Left colon (tissue), 2 donors: ENCODE measurements around the gene FETUB. TPM values are rescaled to one million over a fixed set of nuclear protein-coding genes. Genes with fewer than 3 reads are reported as not detected.
A peak's percentile ranks its signal among the peaks of the same experiment; 100 is the strongest.

Experiments
- ATAC-seq: fragments of 200-7000 bp; cut with Tn5 transposase; one replicate; pipeline ENCODE4 v1.9.1; 2020; ENCODE audit warnings: mild to moderate bottlenecking, moderate library complexity
- DNase-seq, 2 donors: peaks; one replicate each; pipeline ENCODE4 v3.0.0-alpha.2; 2020
- intact Hi-C, 2 donors: fragments of 100-400 bp; cut with DNase I in 1 of 2; cut with micrococcal nuclease in 1 of 2; formaldehyde crosslinking; loops; one replicate each; pipeline versions ENCODE4 v1.11.2 to v1.14.0; 2022; cut with DNase I, micrococcal nuclease
- total RNA-seq, 2 donors: library from RNA; stranded (reverse); fragmentation: NEBNext Ultra II Directional; extraction: Animal tissue kit (Norgen Biotek cat#: 25700); gene quantifications; one replicate each; pipeline ENCODE4 v1.2.1, GENCODE V29; 2021
- donor health status: DM: no; HTN: no; CAD: no.
- donor health status: DM: yes; HTN: yes; CAD: no.

The FETUB gene
- total RNA-seq, 2 donors from 2014 or later = not detected

- intact Hi-C loops = loop anchor here (10.0 kb wide), 2 partner anchors 213 to 1103 kb away; no protein-coding TSS in a partner anchor
- ATAC-seq (no peak), DNase-seq (no peak)
Measured at GRCh38 chr3:186612065-186612464, 28.1 kb upstream of the FETUB start.

- no peak for ATAC-seq
- no peak for DNase-seq
- intact Hi-C loops = loop anchor here (10.0 kb wide), 2 partner anchors 212 to 1102 kb away; no protein-coding TSS in a partner anchor
Measured at GRCh38 chr3:186612721-186613636, 27.2 kb upstream of the FETUB start, which contains the start of gene AHSG. Gene AHSG, plus strand, starts transcription at chr3:186613060. Its CDS starts 82 bp downstream, at chr3:186613142.

GRCh38 chr3:186613637-186614265 lies 26.4 kb upstream of the FETUB start:
- DNase-seq (no peak), ATAC-seq (no peak)
- intact Hi-C loops = loop anchor here (10.0 kb wide), 2 partner anchors 211 to 1101 kb away; no protein-coding TSS in a partner anchor

GRCh38 chr3:186614266-186614596 lies 26.0 kb upstream of the FETUB start:
- intact Hi-C loops = loop anchor here (10.0 kb wide), 2 partner anchors 211 to 1101 kb away; no protein-coding TSS in a partner anchor
- ATAC-seq (no peak), DNase-seq (no peak)

- peak; percentile 48 to 74 for DNase-seq
- intact Hi-C loops = loop anchor here (5.0 to 10.0 kb wide), 3 partner anchors 207 to 1100 kb away; no protein-coding TSS in a partner anchor
- peak; percentile 82 for ATAC-seq
Measured at GRCh38 chr3:186614597-186615483, 25.4 kb upstream of the FETUB start.

GRCh38 chr3:186616299-186616617 lies 23.9 kb upstream of the FETUB start:
- no peak for DNase-seq
- ATAC-seq = no peak
- intact Hi-C loops = loop anchor here (5.0 to 10.0 kb wide), 3 partner anchors 206 to 1099 kb away; no protein-coding TSS in a partner anchor

- intact Hi-C loops = loop anchor here (5.0 to 10.0 kb wide), 3 partner anchors 205 to 1098 kb away; no protein-coding TSS in a partner anchor
- DNase-seq = peak; percentile 82 to 87
- peak; percentile 97 for ATAC-seq
Measured at GRCh38 chr3:186617036-186617946, 22.9 kb upstream of the FETUB start.

- intact Hi-C loops = loop anchor here (5.0 to 10.0 kb wide), 3 partner anchors 204 to 1096 kb away; no protein-coding TSS in a partner anchor
- no peak for ATAC-seq
Measured at GRCh38 chr3:186618318-186618938, 21.8 kb upstream of the FETUB start.

GRCh38 chr3:186619787-186620212 lies 20.4 kb upstream of the FETUB start:
- DNase-seq (no peak), ATAC-seq (no peak)
- intact Hi-C loops = loop anchor here (5.0 to 10.0 kb wide), 3 partner anchors 203 to 1095 kb away; no protein-coding TSS in a partner anchor

More at GRCh38 chr3:186618318-186618938, 21.8 kb upstream of the FETUB start:
- no peak for DNase-seq

GRCh38 chr3:186620213-186621092 lies 19.7 kb upstream of the FETUB start:
- ATAC-seq = no peak
- no peak for DNase-seq
- intact Hi-C loops = no loop called here

GRCh38 chr3:186621894-186622650 lies 18.1 kb upstream of the FETUB start:
- intact Hi-C loops = no loop called here
- ATAC-seq (no peak), DNase-seq (no peak)

- intact Hi-C loops = no loop called here
- ATAC-seq (no peak), DNase-seq (no peak)
Measured at GRCh38 chr3:186622651-186623310, 17.4 kb upstream of the FETUB start.

GRCh38 chr3:186624598-186624997 lies 15.6 kb upstream of the FETUB start:
- intact Hi-C loops = no loop called here
- DNase-seq (no peak), ATAC-seq (no peak)

GRCh38 chr3:186625600-186626042 lies 14.6 kb upstream of the FETUB start:
- intact Hi-C loops = no loop called here
- DNase-seq (no peak), ATAC-seq (no peak)
